ENCODE measurements around the gene WHRN. TPM values are rescaled to one million over a fixed set of nuclear protein-coding genes. Genes with fewer than 3 reads are reported as not detected.

The WHRN gene
- total and polyA plus RNA-seq, 4 donors: 4.4 to 26.8 (median 16.8) TPM

DNA sequence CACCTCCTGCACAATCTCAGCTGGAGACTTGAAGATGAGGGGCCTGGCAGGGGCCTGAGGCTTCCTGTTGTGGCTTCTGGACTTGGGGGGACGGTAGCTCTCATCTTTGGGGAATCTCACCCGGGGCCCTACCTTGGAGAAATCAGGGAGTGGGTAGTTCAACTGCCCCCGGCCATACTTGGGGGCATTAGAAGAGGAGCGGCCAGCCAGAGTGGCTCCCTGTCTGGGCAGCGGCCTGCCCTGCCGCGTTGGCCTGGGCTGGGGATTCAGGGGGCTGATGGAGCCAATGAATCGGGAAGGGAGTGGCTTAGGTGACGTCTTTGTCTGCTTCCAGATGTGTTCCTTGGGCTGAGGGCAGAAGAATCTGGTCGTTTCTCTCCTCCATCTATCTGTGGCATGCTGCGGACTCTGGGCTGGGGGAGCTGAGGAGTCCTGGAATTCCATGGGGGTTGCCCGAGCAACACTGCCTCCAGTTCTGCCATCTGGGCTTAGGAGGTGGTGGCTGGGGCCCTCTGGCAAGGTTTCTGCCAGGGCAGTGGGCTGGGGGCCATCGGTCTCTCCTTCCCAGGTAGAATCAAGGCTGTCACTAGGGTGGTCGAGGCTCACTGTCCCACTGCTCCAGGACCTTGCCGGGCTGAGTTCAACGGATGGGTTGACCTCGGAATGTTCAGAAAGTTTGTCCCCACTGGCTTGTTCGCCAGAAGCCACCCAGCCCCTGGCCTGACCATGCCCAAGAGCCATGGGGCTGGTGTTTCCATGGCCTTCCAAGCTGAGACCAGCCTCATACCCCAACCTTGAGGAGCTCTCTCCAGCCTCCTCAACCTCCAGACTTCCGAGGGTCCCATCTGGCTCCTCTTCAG, 128.5 kb downstream of the WHRN start:
- no peak for DNase-seq (ENCODE audit: low read depth in 4 of 6, low spot score in 6 of 6)
- H3K27ac ChIP-seq (ENCODE audit: low read depth, low read length): no peak overlapping the region
- H3K27me3 ChIP-seq (ENCODE audit: control insufficient read depth, insufficient read depth, low read length): no peaks in the 10 kb centered on the region
- WGBS (ENCODE audit: insufficient coverage): 86% methylated on average over 18 of the region's 19 CpGs
- peaks cover 11% of the 10 kb centered on the region for H3K4me1 ChIP-seq (ENCODE audit: control insufficient read depth, insufficient read depth, low read length)
- peaks cover 65% of the 10 kb centered on the region for H3K36me3 ChIP-seq (ENCODE audit: control insufficient read depth, insufficient read depth, low read length)
- no peak overlapping the region for H3K4me3 ChIP-seq (ENCODE audit: low read depth, low read length)
- no peaks in the 10 kb centered on the region for H3K9me3 ChIP-seq (ENCODE audit: control insufficient read depth, insufficient read depth, low read length)

DNA sequence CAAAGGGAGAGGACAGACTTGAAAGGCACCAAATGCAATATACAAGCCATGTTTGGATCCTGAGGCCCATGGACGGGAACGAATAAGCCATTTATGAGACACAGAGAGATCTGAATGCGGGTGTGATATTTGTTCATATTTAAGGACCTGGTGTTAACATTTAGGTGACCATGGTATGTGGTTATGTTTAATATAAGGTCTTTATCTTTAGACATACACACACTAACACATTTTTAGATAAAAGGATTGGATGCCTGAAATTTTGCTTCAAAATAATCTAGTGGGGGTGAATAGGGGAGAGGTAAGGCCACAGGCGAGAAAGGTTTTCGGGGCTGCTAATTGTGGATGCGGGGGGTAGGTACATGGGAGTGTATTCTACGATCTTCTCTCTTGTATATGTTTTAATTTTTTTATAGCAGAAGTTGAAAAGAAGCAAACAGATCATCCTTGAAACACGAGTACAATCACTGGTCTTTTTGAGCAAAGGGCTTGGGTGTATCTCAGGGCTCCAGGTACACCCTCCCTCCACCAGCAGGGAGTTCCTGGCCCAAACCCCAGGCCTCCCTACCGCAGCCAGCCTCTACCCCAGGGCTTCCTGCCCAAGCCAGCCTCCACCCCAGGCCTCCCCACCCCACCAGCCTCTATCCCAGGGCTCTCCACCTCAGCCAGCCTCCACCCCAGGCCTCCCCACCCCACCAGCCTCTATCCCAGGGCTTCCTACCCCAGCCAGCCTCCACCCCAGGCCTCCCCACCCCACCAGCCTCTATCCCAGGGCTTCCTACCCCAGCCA, 129.7 kb downstream of the WHRN start:
- Histone ChIP-seq H3K27ac (ENCODE audit: low read depth, low read length) (no peak overlapping the region), H3K4me1 (ENCODE audit: control insufficient read depth, insufficient read depth, low read length) (peaks cover 23% of the 10 kb centered on the region), H3K9me3 (ENCODE audit: control insufficient read depth, insufficient read depth, low read length) (no peaks in the 10 kb centered on the region), H3K27me3 (ENCODE audit: control insufficient read depth, insufficient read depth, low read length) (no peaks in the 10 kb centered on the region), H3K4me3 (ENCODE audit: low read depth, low read length) (no peak overlapping the region), H3K36me3 (ENCODE audit: control insufficient read depth, insufficient read depth, low read length) (peaks cover 63% of the 10 kb centered on the region)
- DNase-seq (ENCODE audit: low read depth in 4 of 6, low spot score in 6 of 6): no peak
- WGBS (ENCODE audit: insufficient coverage): 95% methylated on average over 6 of the region's 9 CpGs

DNA sequence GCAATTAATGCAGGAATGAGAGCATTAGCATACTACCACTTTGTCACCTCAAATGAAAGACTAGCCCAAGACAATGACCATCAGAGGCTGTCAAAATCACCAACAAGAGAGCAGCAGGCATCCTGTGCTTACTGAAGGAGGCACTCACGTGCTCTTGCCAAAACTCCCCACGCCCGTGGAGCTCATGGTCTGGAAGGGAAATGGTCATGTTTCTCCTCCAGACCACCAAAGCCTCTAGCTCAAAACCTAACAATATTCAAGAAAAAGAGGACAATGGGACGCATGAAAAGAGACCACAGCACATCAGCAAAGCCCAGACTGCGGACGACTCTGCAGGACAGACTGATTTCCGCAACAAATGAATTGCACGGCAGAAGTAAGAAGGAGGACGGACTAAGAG, 130.3 kb downstream of the WHRN start:
- peaks cover 68% of the 10 kb centered on the region for H3K36me3 ChIP-seq (ENCODE audit: control insufficient read depth, insufficient read depth, low read length)
- no peak for DNase-seq (ENCODE audit: low read depth in 4 of 6, low spot score in 6 of 6)
- no peak overlapping the region for H3K27ac ChIP-seq (ENCODE audit: low read depth, low read length)
- H3K27me3 ChIP-seq (ENCODE audit: control insufficient read depth, insufficient read depth, low read length): no peaks in the 10 kb centered on the region
- H3K9me3 ChIP-seq (ENCODE audit: control insufficient read depth, insufficient read depth, low read length): no peaks in the 10 kb centered on the region
- WGBS (ENCODE audit: insufficient coverage): 72% methylated on average over 5 of the region's 9 CpGs
- no peak overlapping the region for H3K4me3 ChIP-seq (ENCODE audit: low read depth, low read length)
- peaks cover 29% of the 10 kb centered on the region for H3K4me1 ChIP-seq (ENCODE audit: control insufficient read depth, insufficient read depth, low read length)

DNA sequence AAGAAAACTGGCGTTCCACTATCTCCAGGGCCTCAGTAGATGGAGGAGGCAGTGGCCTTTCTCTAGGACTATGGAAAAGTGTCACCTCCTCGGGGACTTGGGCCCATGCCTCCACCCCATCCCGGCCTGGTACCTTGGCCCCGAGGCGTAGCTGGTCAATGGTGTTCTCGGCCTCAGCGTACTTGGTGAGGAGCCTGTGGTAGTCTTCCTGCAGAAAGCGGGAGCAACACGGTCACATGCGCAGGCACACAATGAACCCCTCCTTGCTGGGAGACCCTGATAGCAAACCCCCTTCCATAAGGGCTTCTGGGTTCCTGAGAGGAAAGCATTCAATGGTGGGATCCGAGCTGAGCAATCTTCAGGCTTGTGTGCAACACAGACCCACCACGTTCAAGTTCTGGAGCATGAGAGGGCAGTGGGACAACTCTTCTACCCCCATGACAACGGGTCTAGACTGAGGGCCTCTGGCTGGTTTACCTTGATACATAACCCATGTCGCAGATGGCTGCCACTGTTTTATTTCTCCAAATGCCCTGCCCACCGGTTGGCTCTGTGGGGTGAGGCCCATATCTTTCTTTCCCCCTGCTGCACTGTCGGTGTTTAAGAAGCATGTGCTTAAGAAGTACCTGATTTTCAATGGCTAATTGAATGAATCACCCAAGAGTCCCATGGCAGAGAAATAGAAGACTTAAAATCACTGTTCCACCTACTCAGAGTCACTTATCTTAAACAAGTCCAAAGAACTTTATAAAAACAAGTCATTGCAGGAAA, 131.1 kb downstream of the WHRN start:
- no peaks in the 10 kb centered on the region for H3K27me3 ChIP-seq (ENCODE audit: control insufficient read depth, insufficient read depth, low read length)
- no peak for DNase-seq (ENCODE audit: low read depth in 4 of 6, low spot score in 6 of 6)
- no peaks in the 10 kb centered on the region for H3K9me3 ChIP-seq (ENCODE audit: control insufficient read depth, insufficient read depth, low read length)
- no peak overlapping the region for H3K4me3 ChIP-seq (ENCODE audit: low read depth, low read length)
- no peak overlapping the region for H3K27ac ChIP-seq (ENCODE audit: low read depth, low read length)
- H3K4me1 ChIP-seq (ENCODE audit: control insufficient read depth, insufficient read depth, low read length): peaks cover 31% of the 10 kb centered on the region
- 93% methylated on average over 13 of the region's 16 CpGs for WGBS (ENCODE audit: insufficient coverage)
- peaks cover 64% of the 10 kb centered on the region for H3K36me3 ChIP-seq (ENCODE audit: control insufficient read depth, insufficient read depth, low read length)

DNA sequence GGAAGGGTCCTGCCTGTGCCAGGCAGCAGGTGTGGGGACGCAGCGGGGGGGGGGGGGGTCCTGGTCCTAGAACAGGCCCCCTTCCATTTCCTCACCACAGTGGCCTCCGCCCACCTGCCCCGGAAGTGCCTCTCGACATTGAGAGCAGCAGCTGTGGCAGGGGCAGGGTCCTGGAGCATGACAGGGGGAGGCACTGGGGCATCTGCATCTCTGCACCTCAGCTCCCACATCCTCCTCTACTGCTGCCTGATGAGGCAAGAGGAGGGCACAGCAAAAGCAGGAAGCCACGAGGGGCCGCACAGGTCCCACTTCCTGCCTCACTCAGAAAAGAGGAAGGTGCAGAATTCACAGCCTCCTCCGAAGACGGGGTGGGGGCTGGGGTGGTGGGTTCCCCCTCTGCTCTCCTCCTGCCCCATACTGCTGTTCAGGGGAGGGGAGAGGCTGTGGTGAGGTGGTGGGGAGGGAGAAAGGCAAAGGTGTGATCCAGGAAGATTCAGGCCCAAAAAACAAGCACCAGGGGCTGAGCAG, 132.3 kb downstream of the WHRN start:
- no peak overlapping the region for H3K27ac ChIP-seq (ENCODE audit: low read depth, low read length)
- H3K4me3 ChIP-seq (ENCODE audit: low read depth, low read length): no peak overlapping the region
- no peaks in the 10 kb centered on the region for H3K9me3 ChIP-seq (ENCODE audit: control insufficient read depth, insufficient read depth, low read length)
- no peak for DNase-seq (ENCODE audit: low read depth in 4 of 6, low spot score in 6 of 6)
- 57% methylated on average over 3 of the region's 9 CpGs for WGBS (ENCODE audit: insufficient coverage)
- H3K4me1 ChIP-seq (ENCODE audit: control insufficient read depth, insufficient read depth, low read length): peaks cover 31% of the 10 kb centered on the region
- peaks cover 64% of the 10 kb centered on the region for H3K36me3 ChIP-seq (ENCODE audit: control insufficient read depth, insufficient read depth, low read length)
- no peaks in the 10 kb centered on the region for H3K27me3 ChIP-seq (ENCODE audit: control insufficient read depth, insufficient read depth, low read length)

DNA sequence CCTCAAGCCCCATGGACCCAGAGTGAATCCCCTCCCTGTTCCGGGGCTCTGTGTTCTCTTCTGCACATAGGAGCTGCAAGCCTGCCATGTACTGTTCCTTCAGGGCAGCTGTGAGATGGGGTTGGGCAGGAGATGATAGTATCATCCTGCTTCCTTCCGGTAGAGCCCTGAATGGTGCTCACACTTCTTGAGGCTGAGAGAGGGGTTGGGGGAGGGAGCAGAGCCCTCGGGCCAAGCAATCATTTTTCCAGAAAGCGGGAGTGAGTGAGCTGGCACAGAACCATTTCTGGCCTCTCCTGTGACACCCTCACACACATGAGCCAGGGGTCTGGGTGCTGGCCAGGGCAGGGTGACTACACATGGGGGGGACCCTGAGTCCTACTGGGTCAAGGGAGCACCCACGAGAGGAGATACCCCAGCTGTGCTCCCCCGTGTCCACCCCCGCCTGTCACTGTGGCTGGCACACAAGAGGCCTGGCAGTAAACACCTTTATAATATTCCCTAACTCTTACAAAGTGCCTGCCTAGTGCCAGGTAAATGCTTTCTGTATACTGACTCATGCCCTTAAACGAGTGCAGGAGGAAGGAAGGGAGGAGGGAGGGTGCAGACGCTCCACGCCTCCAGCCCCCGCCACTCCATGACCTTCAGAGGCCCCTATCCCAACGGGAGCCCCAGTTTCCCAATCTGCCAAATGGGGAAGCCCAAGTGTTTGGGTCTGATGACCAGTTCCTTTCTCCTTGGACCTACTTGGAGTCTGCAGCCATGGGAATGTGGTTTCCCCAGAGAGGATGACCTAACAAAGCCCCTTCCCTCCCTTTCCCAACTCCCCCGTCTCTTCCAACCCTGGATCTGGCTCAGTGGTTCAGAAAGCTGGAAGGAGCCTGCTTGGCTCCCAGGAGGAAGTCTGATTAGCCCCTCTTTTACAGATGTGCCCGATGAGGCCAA, 133.0 kb downstream of the WHRN start:
- Histone ChIP-seq H3K27me3 (ENCODE audit: control insufficient read depth, insufficient read depth, low read length) (no peaks in the 10 kb centered on the region), H3K27ac (ENCODE audit: low read depth, low read length) (no peak overlapping the region)
- 41% methylated on average over 5 of the region's 14 CpGs for WGBS (ENCODE audit: insufficient coverage)

DNA sequence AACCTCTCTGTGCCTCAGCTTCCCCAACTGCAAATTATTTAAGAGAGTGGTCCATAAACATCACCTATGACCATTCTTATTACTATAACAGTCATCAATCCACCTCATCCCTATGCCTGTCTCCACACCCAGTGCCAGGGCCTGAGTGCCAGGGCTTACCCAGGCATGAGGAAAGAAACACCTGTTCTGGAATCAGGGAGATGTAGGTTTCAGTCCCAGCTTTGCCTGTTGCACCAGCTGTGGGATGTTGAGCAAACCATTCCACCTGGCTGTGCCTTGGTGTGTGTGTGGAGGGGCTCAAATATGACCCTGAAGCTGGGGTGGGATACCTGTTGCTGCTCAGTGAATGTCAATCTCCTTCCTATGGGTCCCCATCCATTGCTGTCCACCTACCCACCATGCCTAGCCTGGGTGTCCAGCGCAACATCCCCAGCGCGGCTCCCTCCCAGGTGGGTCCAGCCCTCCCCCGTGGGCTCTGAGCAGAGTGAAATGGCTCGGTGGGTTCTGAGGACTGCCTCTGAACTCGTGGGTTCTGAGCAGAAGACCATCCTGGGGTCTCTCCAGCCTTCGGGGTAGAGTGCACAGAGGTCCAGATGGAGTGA, 133.8 kb downstream of the WHRN start:
- H3K4me1 ChIP-seq (ENCODE audit: control insufficient read depth, insufficient read depth, low read length): peaks cover 31% of the 10 kb centered on the region
- no peak overlapping the region for H3K27ac ChIP-seq (ENCODE audit: low read depth, low read length)
- H3K36me3 ChIP-seq (ENCODE audit: control insufficient read depth, insufficient read depth, low read length): peaks cover 62% of the 10 kb centered on the region
- DNase-seq (ENCODE audit: low read depth in 4 of 6, low spot score in 6 of 6): no peak
- 82% methylated on average over 7 of the region's 7 CpGs for WGBS (ENCODE audit: insufficient coverage)
- H3K27me3 ChIP-seq (ENCODE audit: control insufficient read depth, insufficient read depth, low read length): no peaks in the 10 kb centered on the region
- no peak overlapping the region for H3K4me3 ChIP-seq (ENCODE audit: low read depth, low read length)
- no peaks in the 10 kb centered on the region for H3K9me3 ChIP-seq (ENCODE audit: control insufficient read depth, insufficient read depth, low read length)

More for the DNA sequence above, 133.0 kb downstream of the WHRN start:
- Histone ChIP-seq H3K9me3 (ENCODE audit: control insufficient read depth, insufficient read depth, low read length) (no peaks in the 10 kb centered on the region), H3K36me3 (ENCODE audit: control insufficient read depth, insufficient read depth, low read length) (peaks cover 65% of the 10 kb centered on the region), H3K4me3 (ENCODE audit: low read depth, low read length) (no peak overlapping the region), H3K4me1 (ENCODE audit: control insufficient read depth, insufficient read depth, low read length) (peaks cover 31% of the 10 kb centered on the region)
- DNase-seq (ENCODE audit: low read depth in 4 of 6, low spot score in 6 of 6): no peak

DNA sequence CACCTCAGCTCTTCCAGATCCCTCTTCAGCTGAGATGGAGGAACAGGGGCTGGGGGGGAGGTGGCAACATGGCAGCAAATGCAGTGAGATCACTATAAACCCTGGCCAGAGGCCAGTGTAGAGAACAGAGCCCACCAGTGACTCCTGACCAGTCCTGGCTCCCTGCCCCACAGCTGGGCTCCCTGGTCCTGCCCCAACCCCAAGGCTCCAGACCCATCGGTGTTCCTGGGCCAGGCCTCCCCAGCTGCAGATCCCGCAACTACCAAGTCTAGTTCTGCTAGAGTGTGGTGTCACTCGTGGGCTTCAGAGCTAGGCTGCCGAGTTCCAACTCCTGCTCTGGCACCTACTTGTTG, 134.3 kb downstream of the WHRN start:
- H3K27ac ChIP-seq (ENCODE audit: low read depth, low read length): no peak overlapping the region

More for the DNA sequence above, 134.3 kb downstream of the WHRN start:
- DNase-seq (ENCODE audit: low read depth in 4 of 6, low spot score in 6 of 6): peak in 2 of 6 donors; percentile 70 to 76
- Histone ChIP-seq H3K4me3 (ENCODE audit: low read depth, low read length) (no peak overlapping the region), H3K27me3 (ENCODE audit: control insufficient read depth, insufficient read depth, low read length) (no peaks in the 10 kb centered on the region), H3K9me3 (ENCODE audit: control insufficient read depth, insufficient read depth, low read length) (no peaks in the 10 kb centered on the region), H3K4me1 (ENCODE audit: control insufficient read depth, insufficient read depth, low read length) (peaks cover 31% of the 10 kb centered on the region), H3K36me3 (ENCODE audit: control insufficient read depth, insufficient read depth, low read length) (peaks cover 61% of the 10 kb centered on the region)
- WGBS (ENCODE audit: insufficient coverage): 28% methylated on average over 3 of the region's 4 CpGs

Measured in spinal cord (tissue), 10 donors.